K562 (cell line): ENCODE data around the gene PHLDA3. TPM values are rescaled to one million over a fixed set of nuclear protein-coding genes. Genes with fewer than 3 reads are reported as not detected.

Experiments
- BRCA1 ChIP-seq, 2 experiments: fragments of 450-650 bp in 1 of 2; sonication (generic) in 1 of 2; formaldehyde crosslinking in 1 of 2; IDR thresholded peaks; 2 replicates each; pipeline versions ENCODE4 v1.5.0 to v1.6.1; 2017 to 2020; ENCODE audit warnings: mild to moderate bottlenecking in 1 of 2, missing genetic modification reagents in 1 of 2
- CBFB ChIP-seq: sonication (generic); formaldehyde crosslinking; IDR thresholded peaks from 2 replicates; pipeline ENCODE4 v1.4.0; 2020; ENCODE audit warnings: mild to moderate bottlenecking, missing genetic modification reagents
- CEBPG ChIP-seq, 3 experiments: fragments of 200-800 bp in 1 of 3; sonication (Bioruptor generic) in 1 of 3; sonication (generic) in 1 of 3; formaldehyde crosslinking in 1 of 3; IDR thresholded peaks in 2 of 3; conservative IDR thresholded peaks in 1 of 3; 2 replicates each; pipeline versions ENCODE4 v1.6.1 to v1.8.0; 2016 to 2022; ENCODE audit warnings: missing compliant biosample characterization in 2 of 3, missing genetic modification characterization in 2 of 3, mild to moderate bottlenecking in 1 of 3, missing genetic modification reagents in 1 of 3
- CHD1 ChIP-seq: fragments of 200-600 bp; sonication (generic); IDR thresholded peaks from one replicate; pipeline ENCODE4 v1.6.1; 2012; ENCODE audit warnings: mild to moderate bottlenecking, moderate library complexity, low read length, inconsistent platforms
- HNRNPLL ChIP-seq: fragments of 200-400 bp; formaldehyde crosslinking; IDR thresholded peaks from 2 replicates; pipeline ENCODE4 v1.6.1; 2017; ENCODE audit warnings: low read length, low read depth, mild to moderate bottlenecking; ENCODE audit not compliant: poor library complexity, severe bottlenecking
- KDM2B ChIP-seq: fragments of 250-450 bp; sonication (Bioruptor Pico); IDR thresholded peaks from 2 replicates; pipeline ENCODE4 v1.8.0; 2021; ENCODE audit warnings: mild to moderate bottlenecking, moderate library complexity
- MEIS2 ChIP-seq: fragments of 450-650 bp; IDR thresholded peaks from 2 replicates; pipeline ENCODE4 v1.6.1; 2014; ENCODE audit warnings: mild to moderate bottlenecking; ENCODE audit not compliant: partially characterized antibody
- NCOA1 ChIP-seq: fragments of 450-650 bp; IDR thresholded peaks from 2 replicates; pipeline ENCODE4 v1.6.1; 2016; ENCODE audit warnings: low read depth
- OTX1 ChIP-seq: fragments of 450-650 bp; formaldehyde crosslinking; IDR thresholded peaks from 2 replicates; pipeline ENCODE4 v1.4.0; 2022; ENCODE audit warnings: mild to moderate bottlenecking
- PML ChIP-seq: IDR thresholded peaks from 2 replicates; pipeline ENCODE4 v1.6.1; 2012; ENCODE audit warnings: low read length, inconsistent platforms
- ZBTB33 ChIP-seq: sonication (generic); formaldehyde crosslinking; IDR thresholded peaks from 2 replicates; pipeline ENCODE4 v1.8.1; 2023; ENCODE audit warnings: mild to moderate bottlenecking, missing genetic modification reagents
- ZBTB40 ChIP-seq, 2 experiments: fragments of 450-650 bp in 1 of 2; sonication (generic) in 1 of 2; formaldehyde crosslinking in 1 of 2; IDR thresholded peaks; 2 replicates each; pipeline versions ENCODE4 v1.7.1 to v1.9.0; 2016 to 2022; ENCODE audit warnings: inconsistent platforms in 1 of 2, mild to moderate bottlenecking in 1 of 2, missing genetic modification reagents in 1 of 2
- ZNF436 ChIP-seq: fragments of 250-450, 450-650 bp; sonication (Bioruptor Pico); formaldehyde crosslinking; IDR thresholded peaks from 2 replicates; pipeline ENCODE4 v1.7.0; 2020; ENCODE audit warnings: mild to moderate bottlenecking
- ZNF507 ChIP-seq: conservative IDR thresholded peaks from 2 replicates; pipeline ENCODE4 v1.6.1; 2017; ENCODE audit warnings: missing genetic modification characterization, missing compliant biosample characterization
- ZNF75A ChIP-seq: fragments of 450-650 bp; formaldehyde crosslinking; IDR thresholded peaks from 2 replicates; pipeline ENCODE4 v1.4.0; 2020; ENCODE audit warnings: mild to moderate bottlenecking
- polyA plus RNA-seq, 8 experiments: library from polyadenylated mRNA; depleted of rRNA in 4 of 8; stranded (reverse) in 5 of 8; unstranded in 3 of 8; fragments of >200 nt; fragmentation: Nextera tagmentation in 2 of 8; fragmentation: Illumina TruSeq in 1 of 8; extraction: Ambion mirVana in 2 of 8; extraction: Trizol in 1 of 8; gene quantifications; 2 replicates each; pipeline versions ENCODE4 v1.2.1 to v1.2.3, GENCODE V29; 2011 to 2014; ENCODE audit warnings: inconsistent platforms in 1 of 8, missing spikeins in 1 of 8
- total RNA-seq, 7 experiments: library from RNA; depleted of rRNA in 6 of 7; stranded (reverse); fragments of >200 nt in 6 of 7; fragmentation: Illumina TruSeq in 2 of 7; extraction: Trizol in 2 of 7; gene quantifications; 2 replicates each; pipeline versions ENCODE4 v1.2.1 to v1.2.3, GENCODE V29; 2011 to 2021; ENCODE audit warnings: low replicate concordance in 1 of 7

Gene PHLDA3
- total and polyA plus RNA-seq, 9 of the 15 experiments (the other 6 are each of a cell fraction or from before 2014, with no cell fraction given), result 0.11 to 0.27 TPM; not detected in 7

- TF ChIP-seq MEIS2 (no peak), ZNF436 (no peak), HNRNPLL (no peak), NCOA1 (no peak), ZNF75A (no peak), CEBPG (CRISPR knock-in tag; IDR thresholded peaks at IDR 0.05) (no peak), CEBPG (tag; conservative IDR thresholded peaks at IDR 0.05 in 1 of 2, IDR thresholded peaks at IDR 0.05 in 1 of 2) (no peak), KDM2B (CRISPR knock-in tag) (peak; percentile 23; the same call in 1 of the 2 replicates), CHD1 (peak; percentile 28), CBFB (0 out of 2 replicates have a peak, but pooled peaks have one; percentile 52), ZBTB33 (CRISPR knock-in tag) (0 out of 2 replicates have a peak, but pooled peaks have one; percentile 6), ZNF507 (no peak), BRCA1 (IDR thresholded peaks at IDR 0.05) (no peak), BRCA1 (CRISPR knock-in tag; IDR thresholded peaks at IDR 0.05) (no peak), ZBTB40 (IDR thresholded peaks at IDR 0.05) (peak; percentile 29; the same call in 1 of the 2 replicates), ZBTB40 (CRISPR knock-in tag; IDR thresholded peaks at IDR 0.05) (no peak), OTX1 (CRISPR knock-in tag) (no peak), PML (no peak)
Observed at GRCh38 chr1:201481004-201481380, 12.0 kb upstream of the PHLDA3 start (continued).
